HCT116 (cell line): ENCODE data around the gene NMRAL1. TPM values are rescaled to one million over a fixed set of nuclear protein-coding genes. Genes with fewer than 3 reads are reported as not detected.
A peak's percentile ranks its signal among the peaks of the same experiment; 100 is the strongest.

Experiments
- ATAC-seq: fragments of 200-7000 bp; cut with Tn5 transposase; 2 replicates; pipeline ENCODE4 v1.9.1; 2020; ENCODE audit warnings: mild to moderate bottlenecking, moderate library complexity
- BruUV-seq: library from RNA; stranded (reverse); fragments of 400-500 nt; replicated peaks from 2 replicates; lab custom pipeline; 2021; lab: Mats Ljungman, UMichigan
- CTCF ChIA-PET: fragments of 300-600 bp; sonication (Branson Sonifier 250); formaldehyde crosslinking; loops from one replicate; lab custom pipeline; 2021; ENCODE audit warnings: antibody characterized with exemption; lab: Charles Lee
- POLR2A ChIA-PET: fragments of 300-600, 350-600 bp; sonication (Branson Sonifier 250); formaldehyde crosslinking; loops from one replicate; lab custom pipeline; 2021; ENCODE audit warnings: antibody characterized with exemption; lab: Charles Lee
- RAD21 ChIA-PET, 2 experiments: fragments of 300-600 bp; sonication (Branson Sonifier 250); formaldehyde crosslinking; loops; one replicate each; lab custom pipeline; 2023; ENCODE audit warnings: low total read pairs in 2 of 2; ENCODE audit not compliant: uncharacterized antibody in 2 of 2, unreplicated experiment in 2 of 2, low non-redundant PET in 1 of 2; lab: Charles Lee
- DNase-seq: peaks from one replicate; pipeline ENCODE4 v3.0.0-alpha.2; 2010; ENCODE audit warnings: low read depth, low spot score
- H2AFZ ChIP-seq: fragments of 200-600 bp; shearing (Covaris generic), sonication (generic); 2 replicates; pipeline ENCODE4 v1.6.1; 2017; ENCODE audit warnings: low read depth, mixed run types, mixed read lengths, antibody characterized with exemption, low read length; ENCODE audit not compliant: poor library complexity, severe bottlenecking
- H3K27ac ChIP-seq: 2 replicates; pipeline ENCODE4 v1.5.1; 2012; ENCODE audit warnings: low read depth, low read length
- H3K27me3 ChIP-seq: fragments of 200-600 bp; sonication (generic); 2 replicates; pipeline ENCODE4 v1.6.1; 2016; ENCODE audit warnings: mixed run types, low read length, mixed read lengths; ENCODE audit not compliant: insufficient read depth
- H3K36me3 ChIP-seq, 2 experiments: fragments of 200-500 bp in 1 of 2; fragments of 200-600 bp in 1 of 2; sonication (Bioruptor generic) in 1 of 2; sonication (generic) in 1 of 2; 2 replicates each; pipeline versions ENCODE4 v1.5.1 to v1.6.1; 2014 to 2016; ENCODE audit warnings: low read length in 2 of 2, inconsistent platforms in 1 of 2, mixed read lengths in 1 of 2, mixed run types in 1 of 2; ENCODE audit not compliant: insufficient read depth in 2 of 2, control insufficient read depth in 1 of 2
- H3K4me1 ChIP-seq, 2 experiments: fragments of 200-600 bp in 1 of 2; sonication (generic) in 1 of 2; 2 replicates each; pipeline versions ENCODE4 v1.5.1 to v1.6.1; 2012 to 2017; ENCODE audit warnings: low read length in 2 of 2, inconsistent platforms in 1 of 2, mild to moderate bottlenecking in 1 of 2, mixed read lengths in 1 of 2, mixed run types in 1 of 2, moderate library complexity in 1 of 2; ENCODE audit not compliant: insufficient read depth in 2 of 2, control insufficient read depth in 1 of 2
- H3K4me2 ChIP-seq: fragments of 200-600 bp; sonication (generic); 2 replicates; pipeline ENCODE4 v1.6.1; 2017; ENCODE audit warnings: mixed run types, low read length, mixed read lengths
- H3K4me3 ChIP-seq, 2 experiments: fragments of 200-600 bp in 1 of 2; sonication (generic) in 1 of 2; replicated peaks in 1 of 2; 2 replicates each; pipeline ENCODE4 v1.5.1; 2011 to 2016; ENCODE audit warnings: low read length in 2 of 2, control low read depth in 1 of 2, low read depth in 1 of 2, mild to moderate bottlenecking in 1 of 2, mixed read lengths in 1 of 2, mixed run types in 1 of 2
- H3K79me2 ChIP-seq: fragments of 200-600 bp; sonication (generic); 2 replicates; pipeline ENCODE4 v1.6.1; 2017; ENCODE audit warnings: mild to moderate bottlenecking, mixed run types, low read length, moderate library complexity, mixed read lengths; ENCODE audit not compliant: insufficient read depth
- H3K9ac ChIP-seq: fragments of 200-600 bp; sonication (generic); 2 replicates; pipeline ENCODE4 v1.6.1; 2016; ENCODE audit warnings: low read length, mixed read lengths
- H3K9me2 ChIP-seq: fragments of 200-600 bp; sonication (generic), shearing (Covaris generic); 2 replicates; pipeline ENCODE4 v1.6.1; 2017; ENCODE audit warnings: mixed run types, mild to moderate bottlenecking, moderate library complexity; ENCODE audit not compliant: insufficient read depth
- H3K9me3 ChIP-seq, 2 experiments: fragments of 200-500 bp in 1 of 2; fragments of 200-600 bp in 1 of 2; sonication (Bioruptor generic) in 1 of 2; sonication (generic) in 1 of 2; 2 replicates each; pipeline ENCODE4 v1.6.1; 2014 to 2017; ENCODE audit warnings: low read length in 2 of 2, mixed read lengths in 2 of 2, inconsistent platforms in 1 of 2, low read depth in 1 of 2, mild to moderate bottlenecking in 1 of 2, mixed run types in 1 of 2, moderate library complexity in 1 of 2; ENCODE audit not compliant: control insufficient read depth in 1 of 2, insufficient read depth in 1 of 2
- H4K20me1 ChIP-seq: fragments of 200-600 bp; sonication (generic), shearing (Covaris generic); 2 replicates; pipeline ENCODE4 v1.6.1; 2017; ENCODE audit warnings: mixed run types, mild to moderate bottlenecking, moderate library complexity; ENCODE audit not compliant: insufficient read depth
- CBX3 ChIP-seq: IDR thresholded peaks from 2 replicates; pipeline ENCODE4 v1.6.1; 2012; ENCODE audit warnings: low read depth
- ELF1 ChIP-seq: IDR thresholded peaks from 2 replicates; pipeline ENCODE4 v1.6.1; 2012; ENCODE audit warnings: low read depth, borderline replicate concordance
- EZH2 ChIP-seq: fragments of 200-600 bp; sonication (generic); IDR thresholded peaks from 2 replicates; pipeline ENCODE4 v1.6.1; 2017; ENCODE audit warnings: antibody characterized with exemption, mixed run types
- EZH2phosphoT487 ChIP-seq: fragments of 200-600 bp; IDR thresholded peaks from 2 replicates; pipeline ENCODE4 v1.6.1; 2018; ENCODE audit warnings: antibody characterized with exemption, borderline replicate concordance
- FOSL1 ChIP-seq: IDR thresholded peaks from 2 replicates; pipeline ENCODE4 v1.6.1; 2012; ENCODE audit warnings: low read depth
- POLR2AphosphoS5 ChIP-seq: IDR thresholded peaks from 2 replicates; pipeline ENCODE4 v1.6.1; 2011; ENCODE audit warnings: mild to moderate bottlenecking, low read depth, low read length, moderate library complexity
- SIN3A ChIP-seq: IDR thresholded peaks from 2 replicates; pipeline ENCODE4 v1.6.1; 2012; ENCODE audit warnings: low read depth
- SP1 ChIP-seq: IDR thresholded peaks from 2 replicates; pipeline ENCODE4 v1.6.1; 2012; ENCODE audit warnings: low read depth
- SRF ChIP-seq: IDR thresholded peaks from 2 replicates; pipeline ENCODE4 v1.6.1; 2012; ENCODE audit warnings: low read depth
- TCF7L2 ChIP-seq: IDR thresholded peaks from 2 replicates; pipeline ENCODE4 v1.7.0; 2011; ENCODE audit warnings: borderline replicate concordance, inconsistent platforms; ENCODE audit not compliant: insufficient read depth, insufficient read length; ENCODE audit errors: extremely low read depth
- YY1 ChIP-seq: IDR thresholded peaks from 2 replicates; pipeline ENCODE4 v1.6.1; 2011; ENCODE audit warnings: low read length, low read depth, moderate library complexity, mild to moderate bottlenecking; ENCODE audit not compliant: insufficient replicate concordance; ENCODE audit errors: extremely low read depth
- ZFX ChIP-seq: fragments of 450-650 bp; IDR thresholded peaks from 2 replicates; pipeline ENCODE4 v1.6.1; 2017
- ZNF274 ChIP-seq: fragments of 200-500 bp; sonication (Bioruptor generic); IDR thresholded peaks from 2 replicates; pipeline ENCODE4 v1.6.1; 2014; ENCODE audit warnings: mild to moderate bottlenecking, low read depth, low read length, inconsistent platforms
- intact Hi-C: fragments of 100-400 bp; cut with micrococcal nuclease; formaldehyde crosslinking; loops from 2 replicates; pipeline ENCODE4 v1.10.0; 2022
- total RNA-seq: library from RNA; stranded (reverse); gene quantifications from one replicate; pipeline ENCODE4 v1.2.1, GENCODE V29; 2021; ENCODE audit not compliant: unreplicated experiment
- TF ChIP-seq, protein P1 (sequence below): IDR thresholded peaks from 2 replicates; pipeline ENCODE4 v1.6.1; 2011; ENCODE audit warnings: mild to moderate bottlenecking, low read length, moderate library complexity; ENCODE audit not compliant: insufficient replicate concordance; ENCODE audit errors: extremely low read depth
- TF ChIP-seq, protein P2 (sequence below): IDR thresholded peaks from 2 replicates; pipeline ENCODE4 v1.6.1; 2012; ENCODE audit warnings: low read depth

Gene NMRAL1
- total RNA-seq, 1 experiment from 2014 or later, result 76.7 TPM

DNA sequence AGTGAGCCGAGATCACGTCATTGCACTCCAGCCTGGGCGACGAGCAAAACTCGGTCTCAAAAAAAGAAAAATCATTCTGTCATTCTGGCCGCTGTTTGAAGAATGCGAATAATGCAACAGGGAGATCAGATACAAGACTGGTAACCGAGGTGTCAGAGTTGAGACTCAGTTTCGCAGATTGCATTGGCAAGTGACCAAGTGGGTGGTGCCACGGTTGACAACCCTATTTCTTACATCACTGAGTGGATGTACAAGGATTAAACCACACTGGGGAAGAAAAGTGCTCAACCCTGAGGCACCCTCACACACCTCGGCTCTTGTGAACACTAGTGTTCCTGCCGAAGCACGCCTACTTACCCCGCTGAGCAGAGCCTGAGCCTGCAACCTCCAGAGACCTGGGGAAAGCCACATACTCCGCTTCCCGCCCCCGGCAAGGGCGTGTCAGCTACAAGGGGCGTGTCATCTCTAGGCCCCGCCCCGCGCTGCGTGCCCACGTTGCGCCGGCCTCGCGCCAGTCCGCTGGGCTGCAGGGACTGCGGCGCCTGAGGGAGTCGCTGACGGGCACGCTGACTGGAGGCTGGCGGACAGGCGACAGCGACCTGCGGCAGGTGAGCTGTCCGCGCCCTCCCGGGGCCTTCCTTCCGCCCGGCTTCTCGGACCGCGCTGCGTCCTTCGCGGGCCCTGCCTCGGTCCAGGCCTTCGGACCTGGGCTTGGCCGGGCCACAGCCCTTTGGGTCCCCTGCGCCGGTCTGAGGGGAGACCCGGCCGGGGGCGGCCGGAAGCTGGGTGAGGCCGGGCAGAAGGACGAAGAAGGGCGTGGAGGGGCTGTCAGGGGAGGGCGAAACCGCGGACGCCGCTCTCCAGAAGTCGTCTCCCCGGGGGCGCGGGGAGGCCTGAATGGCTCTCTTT, 1.7 kb upstream of the NMRAL1 start, which contains the start of gene HMOX2 (continued):
- TF ChIP-seq, protein P1, sequence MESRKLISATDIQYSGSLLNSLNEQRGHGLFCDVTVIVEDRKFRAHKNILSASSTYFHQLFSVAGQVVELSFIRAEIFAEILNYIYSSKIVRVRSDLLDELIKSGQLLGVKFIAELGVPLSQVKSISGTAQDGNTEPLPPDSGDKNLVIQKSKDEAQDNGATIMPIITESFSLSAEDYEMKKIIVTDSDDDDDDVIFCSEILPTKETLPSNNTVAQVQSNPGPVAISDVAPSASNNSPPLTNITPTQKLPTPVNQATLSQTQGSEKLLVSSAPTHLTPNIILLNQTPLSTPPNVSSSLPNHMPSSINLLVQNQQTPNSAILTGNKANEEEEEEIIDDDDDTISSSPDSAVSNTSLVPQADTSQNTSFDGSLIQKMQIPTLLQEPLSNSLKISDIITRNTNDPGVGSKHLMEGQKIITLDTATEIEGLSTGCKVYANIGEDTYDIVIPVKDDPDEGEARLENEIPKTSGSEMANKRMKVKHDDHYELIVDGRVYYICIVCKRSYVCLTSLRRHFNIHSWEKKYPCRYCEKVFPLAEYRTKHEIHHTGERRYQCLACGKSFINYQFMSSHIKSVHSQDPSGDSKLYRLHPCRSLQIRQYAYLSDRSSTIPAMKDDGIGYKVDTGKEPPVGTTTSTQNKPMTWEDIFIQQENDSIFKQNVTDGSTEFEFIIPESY, result peak; percentile 12
- no peak for TF ChIP-seq EZH2

DNA sequence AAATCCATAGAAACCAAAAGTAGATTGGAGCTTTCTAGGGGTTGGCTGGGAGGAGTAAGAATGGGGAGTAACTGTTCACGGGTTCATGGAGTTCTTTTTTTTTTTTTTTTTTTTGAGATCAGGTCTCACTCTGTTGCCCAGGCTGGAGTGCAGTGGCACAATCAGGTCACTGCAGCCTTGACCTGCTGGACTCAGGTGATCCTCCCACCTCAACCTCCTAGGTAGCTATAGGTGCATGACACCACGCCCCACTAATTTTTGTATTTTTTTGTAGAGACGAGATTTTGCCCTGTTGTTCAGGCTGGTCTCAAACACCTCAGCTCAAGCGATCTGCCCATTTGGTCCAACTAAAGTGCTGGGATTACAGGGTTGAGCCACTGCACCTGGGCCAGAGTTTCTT, 1.5 kb downstream of the NMRAL1 start:
- no peaks in the 10 kb centered on the region for H3K27me3 ChIP-seq
- CTCF ChIA-PET, result no interaction called here
- RAD21 ChIA-PET, result interaction anchor here in 1 of 2 experiments (0.5 kb wide), 1 partner anchor 168 kb away, joined by 5 read pairs; no protein-coding TSS in a partner anchor
- no peaks in the 10 kb centered on the region for H4K20me1 ChIP-seq
- no peaks in the 10 kb centered on the region for H3K9me3 ChIP-seq
- H3K4me1 ChIP-seq, result peaks cover 15 to 36% of the 10 kb centered on the region in 2 experiments
- peaks cover 48% of the 10 kb centered on the region for H3K79me2 ChIP-seq
- ATAC-seq (no peak), DNase-seq (no peak)
- H3K9me2 ChIP-seq, result no peaks in the 10 kb centered on the region
- peak overlapping the region in 1 of 2 experiments; percentile 89; a peak in 3 of 4 replicates for H3K4me3 ChIP-seq
- intact Hi-C loops, result no loop called here
- H3K4me2 ChIP-seq, result peak overlapping the region; percentile 94
- POLR2A ChIA-PET, result interaction anchor here (0.6 kb wide), 1 partner anchor 43 kb away, joined by 3 read pairs; no protein-coding TSS in a partner anchor
- no TSS peak for BruUV-seq
- H3K27ac ChIP-seq, result peak overlapping the region; percentile 47; the same call in 1 of the 2 replicates
- H2AFZ ChIP-seq, result no peak overlapping the region
- peaks cover 7 to 10% of the 10 kb centered on the region in 2 experiments; a peak in 2 of 4 replicates for H3K36me3 ChIP-seq
- H3K9ac ChIP-seq, result peak overlapping the region; percentile 96; the same call in 1 of the 2 replicates
- TF ChIP-seq ZNF274 (no peak), ELF1 (no peak), FOSL1 (no peak), SP1 (no peak), CBX3 (no peak), EZH2phosphoT487 (no peak), TCF7L2 (no peak), SRF (no peak), POLR2AphosphoS5 (no peak), ZFX (no peak), SIN3A (no peak), YY1 (no peak)
- TF ChIP-seq, protein P2, sequence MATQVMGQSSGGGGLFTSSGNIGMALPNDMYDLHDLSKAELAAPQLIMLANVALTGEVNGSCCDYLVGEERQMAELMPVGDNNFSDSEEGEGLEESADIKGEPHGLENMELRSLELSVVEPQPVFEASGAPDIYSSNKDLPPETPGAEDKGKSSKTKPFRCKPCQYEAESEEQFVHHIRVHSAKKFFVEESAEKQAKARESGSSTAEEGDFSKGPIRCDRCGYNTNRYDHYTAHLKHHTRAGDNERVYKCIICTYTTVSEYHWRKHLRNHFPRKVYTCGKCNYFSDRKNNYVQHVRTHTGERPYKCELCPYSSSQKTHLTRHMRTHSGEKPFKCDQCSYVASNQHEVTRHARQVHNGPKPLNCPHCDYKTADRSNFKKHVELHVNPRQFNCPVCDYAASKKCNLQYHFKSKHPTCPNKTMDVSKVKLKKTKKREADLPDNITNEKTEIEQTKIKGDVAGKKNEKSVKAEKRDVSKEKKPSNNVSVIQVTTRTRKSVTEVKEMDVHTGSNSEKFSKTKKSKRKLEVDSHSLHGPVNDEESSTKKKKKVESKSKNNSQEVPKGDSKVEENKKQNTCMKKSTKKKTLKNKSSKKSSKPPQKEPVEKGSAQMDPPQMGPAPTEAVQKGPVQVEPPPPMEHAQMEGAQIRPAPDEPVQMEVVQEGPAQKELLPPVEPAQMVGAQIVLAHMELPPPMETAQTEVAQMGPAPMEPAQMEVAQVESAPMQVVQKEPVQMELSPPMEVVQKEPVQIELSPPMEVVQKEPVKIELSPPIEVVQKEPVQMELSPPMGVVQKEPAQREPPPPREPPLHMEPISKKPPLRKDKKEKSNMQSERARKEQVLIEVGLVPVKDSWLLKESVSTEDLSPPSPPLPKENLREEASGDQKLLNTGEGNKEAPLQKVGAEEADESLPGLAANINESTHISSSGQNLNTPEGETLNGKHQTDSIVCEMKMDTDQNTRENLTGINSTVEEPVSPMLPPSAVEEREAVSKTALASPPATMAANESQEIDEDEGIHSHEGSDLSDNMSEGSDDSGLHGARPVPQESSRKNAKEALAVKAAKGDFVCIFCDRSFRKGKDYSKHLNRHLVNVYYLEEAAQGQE, result no peak
- TF ChIP-seq, protein P1, result no peak
